GM12865 (cell line): Measurements from ENCODE around the gene DIPK1A.

Experiments used
- DNase-seq: peaks from one replicate; pipeline ENCODE4 v3.0.0; 2010; ENCODE audit warnings: low read depth
- H3K4me3 ChIP-seq: 2 replicates; pipeline ENCODE4 v1.5.1; 2011; ENCODE audit warnings: mild to moderate bottlenecking, low read depth, low read length, control low read depth
- CTCF ChIP-seq: IDR thresholded peaks from 2 replicates; pipeline ENCODE4 v1.5.1; 2011; ENCODE audit warnings: low read length, control low read depth, low read depth, inconsistent platforms; ENCODE audit not compliant: insufficient read depth; ENCODE audit errors: missing control alignments

The DIPK1A gene

GRCh38 chr1:93001893-93002292 lies 40.6 kb upstream of the DIPK1A start:
- no peak overlapping the region for H3K4me3 ChIP-seq
- no peak for DNase-seq
- no peak for TF ChIP-seq CTCF

GRCh38 chr1:93000751-93001175 lies 39.5 kb upstream of the DIPK1A start:
- TF ChIP-seq CTCF = no peak
- H3K4me3 ChIP-seq = no peak overlapping the region
- peak; percentile 58 for DNase-seq

- DNase-seq = no peak
- H3K4me3 ChIP-seq = no peak overlapping the region
- no peak for TF ChIP-seq CTCF
Measured at GRCh38 chr1:93000291-93000690, 39.0 kb upstream of the DIPK1A start.

- H3K4me3 ChIP-seq = no peak overlapping the region
- TF ChIP-seq CTCF = no peak
- DNase-seq = no peak
Measured at GRCh38 chr1:92998821-92999220, 37.6 kb upstream of the DIPK1A start.

- no peak for TF ChIP-seq CTCF
- H3K4me3 ChIP-seq = no peak overlapping the region
- DNase-seq = no peak
Measured at GRCh38 chr1:92995441-92996430, 34.5 kb upstream of the DIPK1A start.

- TF ChIP-seq CTCF = peak; percentile 60
- peak; percentile 90 for DNase-seq
Measured at GRCh38 chr1:92994105-92994712, 32.9 kb upstream of the DIPK1A start.

GRCh38 chr1:92993581-92993980 lies 32.3 kb upstream of the DIPK1A start:
- no peak for DNase-seq
- no peak for TF ChIP-seq CTCF

More at GRCh38 chr1:92994105-92994712, 32.9 kb upstream of the DIPK1A start:
- H3K4me3 ChIP-seq = no peak overlapping the region

More at GRCh38 chr1:92993581-92993980, 32.3 kb upstream of the DIPK1A start:
- H3K4me3 ChIP-seq = no peak overlapping the region
